Type B pancreatic cell (in vitro differentiated cells): ENCODE results near the gene PARD3. TPM values are rescaled to one million over a fixed set of nuclear protein-coding genes. Genes with fewer than 3 reads are reported as not detected.

Experiments
- DNase-seq: peaks from one replicate; pipeline ENCODE4 v3.0.0; 2021; ENCODE audit warnings: mixed read lengths; ENCODE audit not compliant: unreplicated experiment; ENCODE audit errors: extremely low spot score
- H3K27ac Mint-ChIP-seq: 2 replicates; pipeline ENCODE4 v1.8.0; 2021; ENCODE audit warnings: mild to moderate bottlenecking, mixed read lengths
- H3K27me3 Mint-ChIP-seq: 2 replicates; pipeline ENCODE4 v1.8.0; 2021; ENCODE audit warnings: mixed read lengths
- H3K36me3 Mint-ChIP-seq: 2 replicates; pipeline ENCODE4 v1.8.0; 2021; ENCODE audit warnings: mixed read lengths
- H3K4me1 Mint-ChIP-seq: one replicate; pipeline ENCODE4 v1.8.0; 2021; ENCODE audit warnings: mixed read lengths; ENCODE audit not compliant: unreplicated experiment
- H3K4me3 Mint-ChIP-seq: 2 replicates; pipeline ENCODE4 v1.8.0; 2021; ENCODE audit warnings: mild to moderate bottlenecking, mixed read lengths
- H3K9me3 Mint-ChIP-seq: 2 replicates; pipeline ENCODE4 v1.8.0; 2021; ENCODE audit warnings: mixed read lengths
- CTCF ChIP-seq: fragments of 200-600 bp; sonication (generic); conservative IDR thresholded peaks from 2 replicates; pipeline ENCODE4 v1.5.0; 2021; ENCODE audit warnings: antibody characterized with exemption, mild to moderate bottlenecking
- total RNA-seq: library from RNA; stranded (reverse); gene quantifications from 2 replicates; pipeline ENCODE4 v1.2.1, GENCODE V29; 2021; ENCODE audit warnings: low replicate concordance

Gene PARD3
- total RNA-seq, 1 donor from 2014 or later, result 52.3 TPM

GRCh38 chr10:34719746-34720145, 95.3 kb downstream of the PARD3 start:
- Mint-ChIP-seq H3K27me3 (no peaks in the 10 kb centered on the region), H3K9me3 (no peaks in the 10 kb centered on the region), H3K36me3 (peaks cover 4% of the 10 kb centered on the region), H3K4me1 (peaks cover 38% of the 10 kb centered on the region), H3K4me3 (peak overlapping the region; percentile 32), H3K27ac (peak overlapping the region; percentile 48)
- no peak for TF ChIP-seq CTCF
- DNase-seq, result no peak

- peaks cover 4% of the 10 kb centered on the region for H3K36me3 Mint-ChIP-seq
- peak overlapping the region; percentile 32 for H3K4me3 Mint-ChIP-seq
- H3K4me1 Mint-ChIP-seq, result peaks cover 36% of the 10 kb centered on the region
- no peak for TF ChIP-seq CTCF
- H3K9me3 Mint-ChIP-seq, result no peaks in the 10 kb centered on the region
- peak overlapping the region; percentile 48 for H3K27ac Mint-ChIP-seq
- no peak for DNase-seq
- no peaks in the 10 kb centered on the region for H3K27me3 Mint-ChIP-seq
These were observed 95.8 kb downstream of the PARD3 start for GRCh38 chr10:34719328-34719727.

- Mint-ChIP-seq H3K4me3 (no peak overlapping the region), H3K9me3 (no peaks in the 10 kb centered on the region), H3K4me1 (peaks cover 31% of the 10 kb centered on the region), H3K27ac (no peak overlapping the region), H3K36me3 (peaks cover 4% of the 10 kb centered on the region), H3K27me3 (no peaks in the 10 kb centered on the region)
- DNase-seq, result no peak
- no peak for TF ChIP-seq CTCF
These were observed 97.7 kb downstream of the PARD3 start for GRCh38 chr10:34717429-34717828.

DNA sequence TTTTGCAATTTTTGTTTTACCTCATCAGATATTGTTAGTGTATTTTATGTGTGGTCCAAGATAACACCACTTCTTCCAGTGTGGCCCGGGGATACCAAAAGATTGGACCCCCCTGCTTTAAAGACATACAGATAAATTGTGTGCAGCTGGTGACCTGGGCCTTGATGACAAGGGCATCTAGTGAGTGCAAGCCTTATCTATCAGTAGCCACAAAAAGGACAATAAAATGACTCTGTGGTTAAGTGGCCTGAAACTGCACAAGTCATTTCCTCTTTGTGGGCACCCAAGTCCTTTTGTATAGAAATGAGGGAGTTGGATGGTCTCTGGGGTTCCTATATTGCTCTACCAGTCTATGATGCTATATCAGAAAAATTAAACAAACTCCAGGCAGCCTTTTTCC, 98.1 kb downstream of the PARD3 start:
- no peak overlapping the region for H3K27ac Mint-ChIP-seq
- no peak overlapping the region for H3K4me3 Mint-ChIP-seq
- no peaks in the 10 kb centered on the region for H3K27me3 Mint-ChIP-seq
- no peaks in the 10 kb centered on the region for H3K9me3 Mint-ChIP-seq
- H3K4me1 Mint-ChIP-seq, result peaks cover 32% of the 10 kb centered on the region
- TF ChIP-seq CTCF, result no peak
- peaks cover 4% of the 10 kb centered on the region for H3K36me3 Mint-ChIP-seq
- DNase-seq, result no peak

DNA sequence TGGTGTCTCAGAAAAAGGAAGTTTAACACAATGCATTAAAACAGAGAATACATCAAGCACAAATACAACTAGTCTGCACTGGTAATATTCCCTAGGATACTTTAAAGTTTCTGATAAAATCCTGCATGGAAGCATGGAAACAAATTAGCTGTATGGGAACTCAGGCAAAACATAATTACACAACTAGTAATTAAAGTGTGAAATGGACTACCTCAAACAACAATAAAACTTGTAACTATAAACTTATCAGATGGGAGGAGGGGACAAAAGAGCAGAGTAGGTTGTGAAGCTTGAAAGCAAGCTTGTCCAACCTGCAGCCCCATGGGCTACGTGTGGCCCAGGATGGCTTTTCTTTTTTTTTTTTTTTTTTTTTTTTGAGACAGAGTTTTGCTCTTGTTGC, 98.9 kb downstream of the PARD3 start:
- no peak for TF ChIP-seq CTCF
- peaks cover 4% of the 10 kb centered on the region for H3K36me3 Mint-ChIP-seq
- no peak overlapping the region for H3K4me3 Mint-ChIP-seq
- DNase-seq, result no peak
- no peaks in the 10 kb centered on the region for H3K9me3 Mint-ChIP-seq
- no peak overlapping the region for H3K27ac Mint-ChIP-seq
- no peaks in the 10 kb centered on the region for H3K27me3 Mint-ChIP-seq
- peaks cover 29% of the 10 kb centered on the region for H3K4me1 Mint-ChIP-seq
